HG02981 (cell line): ENCODE measurements around the gene FMNL2.
"Not testable (repeated sequence)": the region's sequence is repeated elsewhere in the genome, so short reads cannot be mapped to it uniquely, and the experiment has no call there.

Experiments used
- ATAC-seq: cut with Tn5 transposase; IDR thresholded peaks from one replicate; pipeline ENCODE4 v1.9.1; 2021; ENCODE audit warnings: mild to moderate bottlenecking, moderate library complexity; ENCODE audit not compliant: unreplicated experiment

The FMNL2 gene

GRCh38 chr2:152513681-152514080 lies 178.7 kb downstream of the FMNL2 start:
- ATAC-seq = no peak

- ATAC-seq = no peak
Measured at GRCh38 chr2:152518034-152518433, 183.1 kb downstream of the FMNL2 start.

GRCh38 chr2:152518641-152519580 lies 183.9 kb downstream of the FMNL2 start:
- no peak for ATAC-seq

GRCh38 chr2:152519581-152519952 lies 184.6 kb downstream of the FMNL2 start:
- no peak for ATAC-seq

- ATAC-seq = no peak
Measured at GRCh38 chr2:152520759-152521158, 185.8 kb downstream of the FMNL2 start.

GRCh38 chr2:152522446-152522845 lies 187.5 kb downstream of the FMNL2 start:
- not testable (repeated sequence) for ATAC-seq

GRCh38 chr2:152523091-152523490 lies 188.1 kb downstream of the FMNL2 start:
- ATAC-seq = no peak

- no peak for ATAC-seq
Measured at GRCh38 chr2:152525277-152525838, 190.4 kb downstream of the FMNL2 start.

GRCh38 chr2:152529420-152530115 lies 194.6 kb downstream of the FMNL2 start:
- no peak for ATAC-seq

GRCh38 chr2:152532241-152532640 lies 197.3 kb downstream of the FMNL2 start:
- ATAC-seq = no peak

- no peak for ATAC-seq
Measured at GRCh38 chr2:152534460-152535135, 199.6 kb downstream of the FMNL2 start.

GRCh38 chr2:152537081-152537651 lies 202.2 kb downstream of the FMNL2 start:
- ATAC-seq = no peak

- ATAC-seq = no peak
Measured at GRCh38 chr2:152539424-152539823, 204.4 kb downstream of the FMNL2 start.

- ATAC-seq = no peak
Measured at GRCh38 chr2:152541712-152542111, 206.7 kb downstream of the FMNL2 start.

GRCh38 chr2:152542337-152542994 lies 207.5 kb downstream of the FMNL2 start:
- ATAC-seq = no peak

GRCh38 chr2:152542995-152543481 lies 208.1 kb downstream of the FMNL2 start:
- ATAC-seq = no peak

GRCh38 chr2:152543717-152544116 lies 208.7 kb downstream of the FMNL2 start:
- no peak for ATAC-seq

GRCh38 chr2:152544638-152545037 lies 209.7 kb downstream of the FMNL2 start:
- ATAC-seq = no peak

- ATAC-seq = no peak
Measured at GRCh38 chr2:152546230-152546837, 211.4 kb downstream of the FMNL2 start.
